ENCODE results near the gene ZCCHC8.

DNA sequence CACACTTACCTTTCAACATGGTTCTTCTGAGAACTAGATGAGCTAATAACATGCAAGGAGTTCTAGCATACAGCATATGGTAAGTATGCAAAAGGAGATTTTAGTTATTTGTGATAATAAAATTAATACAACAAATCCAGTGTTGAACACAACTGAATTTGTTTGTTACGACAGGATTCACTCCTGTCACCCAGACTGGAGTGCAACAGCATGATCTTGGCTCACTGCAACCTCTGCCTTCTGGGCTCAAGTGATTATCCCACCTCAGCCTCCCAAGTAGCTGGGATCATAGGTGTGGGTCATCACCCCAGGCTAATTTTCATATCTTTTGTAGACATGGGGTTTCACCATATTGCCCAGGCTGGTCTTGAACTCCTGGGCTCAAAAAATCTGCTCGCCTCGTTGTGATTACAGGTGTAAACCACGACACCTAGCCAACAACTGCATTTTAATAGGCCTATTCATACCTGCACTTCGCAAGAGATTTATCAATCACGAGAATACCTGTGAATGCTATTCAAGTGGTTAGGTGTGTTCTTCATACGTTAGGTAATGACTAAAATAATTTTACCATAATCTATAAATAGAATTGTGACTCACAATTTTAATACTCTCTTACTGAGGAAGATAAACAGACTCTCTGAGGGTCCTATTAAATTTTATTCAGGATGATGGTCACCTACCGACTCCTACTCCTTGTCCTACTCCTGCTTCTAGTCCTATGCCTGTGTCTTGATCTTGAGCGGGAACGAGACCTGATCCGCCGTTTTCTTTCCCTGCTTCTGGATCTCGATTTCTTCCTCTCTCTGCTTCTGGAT is 16.0 kb upstream of the ZCCHC8 start:
- TF ChIP-seq POLR2A (IDR thresholded peaks at IDR 0.05; ENCODE audit: low read length) (no peak), GATA1 (IDR thresholded peaks at IDR 0.05; ENCODE audit: low read depth, low read length) (no peak)

Data from erythroblast (primary cell).